Measurements from ENCODE around the gene LSM4. TPM values are rescaled to one million over a fixed set of nuclear protein-coding genes. Genes with fewer than 3 reads are reported as not detected.

LSM4 gene
- total and polyA plus RNA-seq, 2 experiments from 2014 or later = 200 to 203 TPM

DNA sequence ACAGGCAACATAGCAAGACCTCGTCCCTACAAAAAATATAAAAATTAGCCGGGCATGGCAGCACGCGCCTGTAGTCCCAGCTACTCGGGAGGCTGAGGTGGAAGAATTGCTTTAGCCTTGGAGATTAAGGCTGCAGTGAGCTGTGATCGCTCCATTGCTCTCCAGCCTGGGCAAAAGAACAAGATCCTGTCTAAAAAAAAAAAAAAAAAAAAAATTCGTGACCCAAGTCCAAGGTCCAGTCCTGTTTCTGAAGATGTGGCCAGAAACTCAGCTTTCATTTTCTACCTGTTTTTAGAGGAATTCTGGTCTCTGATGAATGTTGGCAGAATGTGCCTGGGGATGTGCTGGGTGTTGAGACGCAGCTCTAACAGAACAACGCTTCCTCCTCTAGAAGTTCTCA lies 15.7 kb upstream of the LSM4 start:
- no peaks in the 10 kb centered on the region for H3K9me3 ChIP-seq (ENCODE audit: low read depth)
- WGBS, 2 experiments (ENCODE audit: low coverage in 1 of 2, low lambda C conversion rate in 2 of 2, missing lambda C conversion rate in 2 of 2) = 56 to 62% methylated on average over 9 of the region's 9 CpGs
- H3K4me2 ChIP-seq (ENCODE audit: unreplicated experiment) = no peak overlapping the region
- no peaks in the 10 kb centered on the region for H3K27me3 ChIP-seq (replicated peaks; ENCODE audit: insufficient read depth)
- H2AFZ ChIP-seq = no peak overlapping the region
- H3K79me2 ChIP-seq (ENCODE audit: insufficient read depth) = no peaks in the 10 kb centered on the region
- 0 out of 2 replicates have a peak, but pooled peaks cover 3% of the 10 kb centered on the region for H3F3A ChIP-seq (ENCODE audit: insufficient read depth)
- no peaks in the 10 kb centered on the region for H3K36me3 ChIP-seq (ENCODE audit: low read depth)
- no peaks in the 10 kb centered on the region for H3K9me2 ChIP-seq (ENCODE audit: insufficient read depth)
- TF ChIP-seq EZH2phosphoT487 (IDR thresholded peaks at IDR 0.05; ENCODE audit: insufficient read depth, low read depth) (no peak), EZH2 (IDR thresholded peaks at IDR 0.05; ENCODE audit: insufficient read depth, poor library complexity, severe bottlenecking) (no peak)
- H3K4me1 ChIP-seq (ENCODE audit: insufficient read depth) = no peaks in the 10 kb centered on the region
- no peak overlapping the region for H3K4me3 ChIP-seq
- in situ Hi-C loops (cut with MboI) = no loop called here
- DNase-seq = no peak
- no peak overlapping the region for H3K27ac ChIP-seq
- H3K9ac ChIP-seq = no peak overlapping the region
- no peaks in the 10 kb centered on the region for H4K20me1 ChIP-seq (ENCODE audit: insufficient read depth)

DNA sequence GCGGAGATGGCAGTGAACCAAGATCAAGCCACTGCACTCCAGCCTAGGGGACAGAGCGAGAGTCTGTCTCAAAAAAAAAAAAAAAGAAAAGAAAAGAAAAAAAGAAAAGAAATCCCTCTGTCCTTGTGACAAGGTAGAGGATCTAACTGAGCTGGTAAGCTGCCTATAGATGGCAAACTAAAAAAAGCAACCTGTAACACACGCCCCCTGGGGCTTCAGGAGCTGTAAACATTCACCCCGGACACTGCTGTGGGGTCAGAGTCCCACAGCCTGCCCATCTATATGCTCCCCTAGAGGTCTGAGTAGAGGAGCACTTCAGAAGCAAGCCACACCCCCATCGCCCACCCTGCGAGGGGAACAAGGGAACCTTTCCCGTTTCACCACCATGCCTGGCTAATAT lies 13.2 kb upstream of the LSM4 start:
- Histone ChIP-seq H3K9me3 (ENCODE audit: low read depth) (no peaks in the 10 kb centered on the region), H3K4me2 (ENCODE audit: unreplicated experiment) (no peak overlapping the region), H2AFZ (no peak overlapping the region), H3K27me3 (replicated peaks; ENCODE audit: insufficient read depth) (no peaks in the 10 kb centered on the region), H3F3A (ENCODE audit: insufficient read depth) (no peaks in the 10 kb centered on the region), H3K4me1 (ENCODE audit: insufficient read depth) (no peaks in the 10 kb centered on the region), H3K4me3 (no peak overlapping the region), H3K9me2 (ENCODE audit: insufficient read depth) (no peaks in the 10 kb centered on the region), H3K36me3 (ENCODE audit: low read depth) (no peaks in the 10 kb centered on the region), H3K79me2 (ENCODE audit: insufficient read depth) (no peaks in the 10 kb centered on the region), H3K9ac (no peak overlapping the region), H4K20me1 (ENCODE audit: insufficient read depth) (no peaks in the 10 kb centered on the region), H3K27ac (no peak overlapping the region)
- no peak for DNase-seq
- WGBS, 2 experiments (ENCODE audit: low coverage in 1 of 2, low lambda C conversion rate in 2 of 2, missing lambda C conversion rate in 2 of 2) = 28 to 35% methylated on average over 6 to 7 of the region's 7 CpGs
- TF ChIP-seq EZH2phosphoT487 (IDR thresholded peaks at IDR 0.05; ENCODE audit: insufficient read depth, low read depth) (no peak), EZH2 (IDR thresholded peaks at IDR 0.05; ENCODE audit: insufficient read depth, poor library complexity, severe bottlenecking) (no peak)
- in situ Hi-C loops (cut with MboI) = no loop called here

DNA sequence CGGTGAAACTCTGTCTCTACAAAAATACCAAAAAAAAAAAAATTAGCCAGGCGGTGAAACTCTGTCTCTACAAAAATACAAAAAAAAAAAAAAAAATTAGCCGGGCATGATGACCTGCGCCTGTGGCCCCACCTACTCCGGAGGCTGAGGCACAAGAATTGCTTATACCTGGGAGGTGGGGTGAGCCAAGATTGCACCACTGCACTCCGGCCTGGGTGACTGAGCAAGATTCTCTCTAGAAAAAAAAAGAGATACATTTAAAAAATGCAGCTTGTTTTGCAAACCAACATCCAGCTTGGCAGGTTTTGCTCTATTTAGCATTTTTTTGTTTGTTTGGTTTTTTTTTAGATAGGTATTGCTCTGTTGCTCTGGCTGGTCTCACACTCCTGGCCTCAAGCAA lies 10.8 kb upstream of the LSM4 start:
- TF ChIP-seq EZH2phosphoT487 (IDR thresholded peaks at IDR 0.05; ENCODE audit: insufficient read depth, low read depth) = no peak
- no peak for TF ChIP-seq EZH2 (IDR thresholded peaks at IDR 0.05; ENCODE audit: insufficient read depth, poor library complexity, severe bottlenecking)
- Histone ChIP-seq H3K4me2 (ENCODE audit: unreplicated experiment) (no peak overlapping the region), H3K27ac (no peak overlapping the region)

DNA sequence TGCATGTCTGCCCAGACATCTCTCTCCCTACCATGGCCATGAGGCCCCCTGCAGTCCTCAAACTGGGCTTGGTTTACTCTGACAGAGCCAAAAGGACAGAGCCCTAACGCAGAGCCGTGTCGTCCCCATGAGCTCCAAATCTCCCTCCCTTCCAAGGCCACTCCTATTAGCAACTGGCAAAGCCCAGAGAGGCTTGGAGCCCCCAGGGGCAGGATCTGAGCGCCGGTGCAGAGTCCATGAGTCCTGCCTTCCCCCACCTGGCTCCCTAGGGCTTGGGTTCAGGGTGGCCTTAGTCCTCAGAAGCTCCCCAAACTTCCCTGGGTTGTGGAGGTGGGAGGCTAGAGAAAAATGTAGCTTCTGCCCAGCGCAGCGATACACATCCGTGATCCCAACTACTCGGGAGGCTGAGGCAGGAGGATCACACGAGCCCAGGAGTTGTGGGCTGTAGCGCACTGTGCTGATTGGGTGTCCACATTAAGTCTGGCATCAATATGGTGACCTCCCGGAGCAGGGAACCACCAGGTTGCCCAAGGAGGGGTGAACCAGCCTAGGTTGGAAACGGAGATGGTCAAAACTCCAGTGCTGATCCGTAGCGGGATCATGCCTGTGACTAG lies 10.1 kb upstream of the LSM4 start:
- no peak overlapping the region for H3K27ac ChIP-seq

More for the DNA sequence above, 10.8 kb upstream of the LSM4 start:
- Histone ChIP-seq H3K9ac (no peak overlapping the region), H3F3A (ENCODE audit: insufficient read depth) (peaks cover 10% of the 10 kb centered on the region), H3K9me2 (ENCODE audit: insufficient read depth) (no peaks in the 10 kb centered on the region), H3K79me2 (ENCODE audit: insufficient read depth) (no peaks in the 10 kb centered on the region), H4K20me1 (ENCODE audit: insufficient read depth) (no peaks in the 10 kb centered on the region), H3K4me1 (ENCODE audit: insufficient read depth) (peaks cover 6% of the 10 kb centered on the region; the same call in 1 of the 2 replicates), H3K4me3 (no peak overlapping the region), H3K9me3 (ENCODE audit: low read depth) (no peaks in the 10 kb centered on the region), H3K27me3 (replicated peaks; ENCODE audit: insufficient read depth) (no peaks in the 10 kb centered on the region), H3K36me3 (ENCODE audit: low read depth) (no peaks in the 10 kb centered on the region), H2AFZ (no peak overlapping the region)
- 81 to 83% methylated on average over 6 of the region's 6 CpGs for WGBS, 2 experiments (ENCODE audit: low coverage in 1 of 2, low lambda C conversion rate in 2 of 2, missing lambda C conversion rate in 2 of 2)
- no peak for DNase-seq
- in situ Hi-C loops (cut with MboI) = no loop called here

More for the DNA sequence above, 10.1 kb upstream of the LSM4 start:
- Histone ChIP-seq H3K27me3 (replicated peaks; ENCODE audit: insufficient read depth) (no peaks in the 10 kb centered on the region), H3K4me2 (ENCODE audit: unreplicated experiment) (no peak overlapping the region), H3K9ac (no peak overlapping the region), H3K79me2 (ENCODE audit: insufficient read depth) (no peaks in the 10 kb centered on the region), H3K4me1 (ENCODE audit: insufficient read depth) (peaks cover 6% of the 10 kb centered on the region; the same call in 1 of the 2 replicates), H4K20me1 (ENCODE audit: insufficient read depth) (no peaks in the 10 kb centered on the region), H3K9me3 (ENCODE audit: low read depth) (no peaks in the 10 kb centered on the region), H3F3A (ENCODE audit: insufficient read depth) (peaks cover 12% of the 10 kb centered on the region), H3K9me2 (ENCODE audit: insufficient read depth) (no peaks in the 10 kb centered on the region), H2AFZ (no peak overlapping the region), H3K4me3 (no peak overlapping the region), H3K36me3 (ENCODE audit: low read depth) (no peaks in the 10 kb centered on the region)
- in situ Hi-C loops (cut with MboI) = no loop called here
- DNase-seq = no peak
- no peak for TF ChIP-seq EZH2 (IDR thresholded peaks at IDR 0.05; ENCODE audit: insufficient read depth, poor library complexity, severe bottlenecking)
- TF ChIP-seq EZH2phosphoT487 (IDR thresholded peaks at IDR 0.05; ENCODE audit: insufficient read depth, low read depth) = no peak
- WGBS, 2 experiments (ENCODE audit: low coverage in 1 of 2, low lambda C conversion rate in 2 of 2, missing lambda C conversion rate in 2 of 2) = 59 to 63% methylated on average over 14 to 15 of the region's 15 CpGs
